AG09309 (cell line): ENCODE measurements around the gene ILKAP.

Experiments
- DNase-seq: peaks from one replicate; pipeline ENCODE4 v3.0.0-alpha.2; 2010; ENCODE audit warnings: low read depth
- H3K4me3 ChIP-seq: 2 replicates; pipeline ENCODE4 v1.5.1; 2011; ENCODE audit warnings: mild to moderate bottlenecking, low read depth, low read length, moderate library complexity; ENCODE audit not compliant: control insufficient read depth
- CTCF ChIP-seq: IDR thresholded peaks from 2 replicates; pipeline ENCODE4 v1.5.1; 2011; ENCODE audit warnings: mild to moderate bottlenecking, low read depth, low read length, inconsistent platforms; ENCODE audit not compliant: insufficient read depth, control insufficient read depth; ENCODE audit errors: missing control alignments

ILKAP gene

GRCh38 chr2:238145046-238145445 lies 58.4 kb downstream of the ILKAP start:
- no peak for DNase-seq
- TF ChIP-seq CTCF: no peak
- no peak overlapping the region for H3K4me3 ChIP-seq

GRCh38 chr2:238144262-238144661 lies 59.2 kb downstream of the ILKAP start:
- no peak overlapping the region for H3K4me3 ChIP-seq
- DNase-seq: no peak
- TF ChIP-seq CTCF: no peak

- TF ChIP-seq CTCF: no peak
- DNase-seq: peak; percentile 28
- H3K4me3 ChIP-seq: no peak overlapping the region
Observed at GRCh38 chr2:238143239-238143951, 60.1 kb downstream of the ILKAP start.

GRCh38 chr2:238142382-238143205 lies 60.9 kb downstream of the ILKAP start:
- H3K4me3 ChIP-seq: no peak overlapping the region
- DNase-seq: no peak
- TF ChIP-seq CTCF: no peak

GRCh38 chr2:238141541-238142318 lies 61.8 kb downstream of the ILKAP start:
- no peak for DNase-seq
- no peak for TF ChIP-seq CTCF
- no peak overlapping the region for H3K4me3 ChIP-seq

- TF ChIP-seq CTCF: no peak
- DNase-seq: no peak
- H3K4me3 ChIP-seq: no peak overlapping the region
Observed at GRCh38 chr2:238140721-238141540, 62.6 kb downstream of the ILKAP start.
